Epithelial cell of prostate (primary cell): ENCODE measurements around the gene BHLHE40.

ENCODE experiments used
- DNase-seq: peaks from one replicate; pipeline ENCODE4 v3.0.0-alpha.2; 2011; ENCODE audit warnings: low read depth, low spot score
- H3K27ac ChIP-seq: fragments of 450-650 bp; 2 replicates; pipeline ENCODE4 v1.5.1; 2017; ENCODE audit warnings: mild to moderate bottlenecking

Gene BHLHE40

GRCh38 chr3:4979428-4980228 is at the start of gene BHLHE40:
BHLHE40 (plus strand) TSS chr3:4979437; CDS start chr3:4979719, 282 bp downstream.
- DNase-seq = no peak
- peak within 1 kb of the TSS; percentile 98 for H3K27ac ChIP-seq

- no peak for DNase-seq
- no peak overlapping the region for H3K27ac ChIP-seq
Observed at GRCh38 chr3:4930501-4930900, 48.7 kb upstream of the BHLHE40 start.

- H3K27ac ChIP-seq = no peak overlapping the region
- no peak for DNase-seq
Observed at GRCh38 chr3:4934050-4934449, 45.2 kb upstream of the BHLHE40 start.

- no peak overlapping the region for H3K27ac ChIP-seq
- DNase-seq = no peak
Observed at GRCh38 chr3:4935347-4935746, 43.9 kb upstream of the BHLHE40 start.

- no peak for DNase-seq
Observed at GRCh38 chr3:4936982-4937614, 42.1 kb upstream of the BHLHE40 start.

DNA sequence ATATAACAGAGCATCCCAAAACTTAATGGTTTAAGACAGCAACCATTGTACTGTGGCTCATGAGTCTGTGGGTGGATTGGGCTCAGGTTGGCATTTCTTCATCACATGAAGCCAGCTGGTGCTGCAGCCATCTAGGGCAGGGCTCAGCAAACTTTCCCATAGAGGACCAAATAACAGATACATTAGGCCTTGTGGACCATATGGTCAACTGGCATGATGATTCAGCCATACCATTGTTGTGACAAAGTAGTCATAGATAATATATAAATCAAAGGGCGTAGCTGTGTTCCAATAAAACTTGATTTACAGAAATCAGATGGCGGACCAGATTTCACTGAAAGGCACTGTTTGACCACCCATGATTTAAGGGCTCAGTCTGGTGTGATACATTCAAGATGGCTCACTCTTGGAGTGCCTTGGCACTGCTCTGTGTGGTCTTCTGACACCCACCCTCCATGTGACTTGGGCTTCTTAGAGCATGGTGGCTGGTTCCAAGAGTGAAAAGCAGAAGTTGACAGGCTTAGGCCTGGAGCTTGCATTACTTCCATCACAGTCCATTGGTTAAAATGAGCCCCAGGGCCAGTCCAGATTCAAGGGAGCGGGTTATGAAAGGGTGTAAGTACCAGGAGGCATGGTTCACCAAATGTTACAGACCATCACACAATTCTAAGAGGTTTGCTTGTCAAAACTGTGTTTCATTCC is 40.8 kb upstream of the BHLHE40 start:
- no peak overlapping the region for H3K27ac ChIP-seq
- no peak for DNase-seq

More at GRCh38 chr3:4936982-4937614, 42.1 kb upstream of the BHLHE40 start:
- H3K27ac ChIP-seq = no peak overlapping the region

DNA sequence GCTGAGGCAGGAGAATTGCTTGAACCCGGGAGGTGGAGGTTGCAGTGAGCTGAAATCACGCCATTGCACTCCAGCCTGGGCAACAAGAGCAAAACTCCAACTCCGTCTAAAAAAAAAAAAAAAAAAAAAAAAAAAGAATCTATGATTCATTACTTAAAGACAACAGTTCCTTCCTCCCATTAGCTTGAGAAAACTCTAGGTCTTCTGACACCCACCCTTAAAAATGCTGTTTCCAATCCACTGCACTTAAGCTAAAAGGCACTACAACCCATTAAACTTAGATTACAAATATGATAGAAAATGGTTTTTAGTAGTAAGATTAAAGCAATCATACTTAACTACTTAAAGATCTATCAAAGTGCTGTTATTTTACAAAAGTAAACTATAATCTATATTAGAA is 40.0 kb upstream of the BHLHE40 start:
- no peak overlapping the region for H3K27ac ChIP-seq
- no peak for DNase-seq

GRCh38 chr3:4940985-4941384 is 38.3 kb upstream of the BHLHE40 start:
- no peak overlapping the region for H3K27ac ChIP-seq

GRCh38 chr3:4943549-4943948 is 35.7 kb upstream of the BHLHE40 start:
- no peak for DNase-seq
- H3K27ac ChIP-seq = no peak overlapping the region

More at GRCh38 chr3:4940985-4941384, 38.3 kb upstream of the BHLHE40 start:
- no peak for DNase-seq

GRCh38 chr3:4945324-4945723 is 33.9 kb upstream of the BHLHE40 start:
- DNase-seq = no peak
- H3K27ac ChIP-seq = no peak overlapping the region

DNA sequence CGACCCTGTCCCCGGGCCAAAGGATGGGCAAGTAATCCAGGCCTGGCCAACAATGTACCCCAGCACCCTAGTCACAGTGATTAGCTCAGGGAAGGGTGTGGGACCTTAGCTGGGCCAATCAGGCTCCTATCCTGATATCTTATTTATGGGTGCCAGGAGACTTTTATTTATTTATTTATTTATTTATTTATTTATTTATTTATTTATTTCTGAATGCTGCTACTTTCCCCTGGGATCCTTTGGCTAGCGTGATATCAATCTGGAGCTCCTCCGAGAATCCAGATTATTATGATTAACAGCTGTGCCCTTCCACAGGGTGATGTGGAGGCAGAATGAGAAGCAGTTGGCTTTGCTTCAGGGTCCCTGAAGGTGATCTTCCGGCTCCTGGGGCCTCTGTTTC is 32.2 kb upstream of the BHLHE40 start:
- no peak for DNase-seq

GRCh38 chr3:4948395-4948794 is 30.8 kb upstream of the BHLHE40 start:
- H3K27ac ChIP-seq = no peak overlapping the region
- peak; percentile 8 for DNase-seq

More for the DNA sequence above, 32.2 kb upstream of the BHLHE40 start:
- no peak overlapping the region for H3K27ac ChIP-seq

DNA sequence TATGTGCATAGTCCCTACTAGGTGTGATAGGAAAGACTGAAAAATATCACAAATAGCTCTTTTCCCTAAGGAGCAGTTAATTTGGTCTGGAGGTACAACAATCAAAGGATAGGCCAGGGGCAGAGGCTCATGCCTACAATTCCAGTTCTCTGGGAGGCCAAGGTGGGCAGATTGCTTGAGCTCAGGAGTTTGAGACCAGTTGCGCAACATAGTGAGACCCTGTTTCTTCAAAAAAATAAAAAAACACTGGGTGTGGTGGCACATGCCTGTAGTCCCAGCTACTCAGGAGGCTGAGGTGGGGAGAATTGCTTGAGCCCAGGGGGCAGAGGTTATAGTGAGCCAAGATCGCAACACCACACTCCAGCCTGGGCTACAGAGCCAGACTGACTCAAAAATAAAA is 30.2 kb upstream of the BHLHE40 start:
- DNase-seq = no peak

GRCh38 chr3:4949659-4950058 is 29.6 kb upstream of the BHLHE40 start:
- DNase-seq = no peak

More for the DNA sequence above, 30.2 kb upstream of the BHLHE40 start:
- H3K27ac ChIP-seq = no peak overlapping the region

GRCh38 chr3:4950351-4950784 is 28.9 kb upstream of the BHLHE40 start:
- no peak overlapping the region for H3K27ac ChIP-seq

More at GRCh38 chr3:4949659-4950058, 29.6 kb upstream of the BHLHE40 start:
- no peak overlapping the region for H3K27ac ChIP-seq

GRCh38 chr3:4950948-4951347 is 28.3 kb upstream of the BHLHE40 start:
- DNase-seq = no peak
- no peak overlapping the region for H3K27ac ChIP-seq

More at GRCh38 chr3:4950351-4950784, 28.9 kb upstream of the BHLHE40 start:
- no peak for DNase-seq

GRCh38 chr3:4953119-4953518 is 26.1 kb upstream of the BHLHE40 start:
- H3K27ac ChIP-seq = no peak overlapping the region
- DNase-seq = no peak

DNA sequence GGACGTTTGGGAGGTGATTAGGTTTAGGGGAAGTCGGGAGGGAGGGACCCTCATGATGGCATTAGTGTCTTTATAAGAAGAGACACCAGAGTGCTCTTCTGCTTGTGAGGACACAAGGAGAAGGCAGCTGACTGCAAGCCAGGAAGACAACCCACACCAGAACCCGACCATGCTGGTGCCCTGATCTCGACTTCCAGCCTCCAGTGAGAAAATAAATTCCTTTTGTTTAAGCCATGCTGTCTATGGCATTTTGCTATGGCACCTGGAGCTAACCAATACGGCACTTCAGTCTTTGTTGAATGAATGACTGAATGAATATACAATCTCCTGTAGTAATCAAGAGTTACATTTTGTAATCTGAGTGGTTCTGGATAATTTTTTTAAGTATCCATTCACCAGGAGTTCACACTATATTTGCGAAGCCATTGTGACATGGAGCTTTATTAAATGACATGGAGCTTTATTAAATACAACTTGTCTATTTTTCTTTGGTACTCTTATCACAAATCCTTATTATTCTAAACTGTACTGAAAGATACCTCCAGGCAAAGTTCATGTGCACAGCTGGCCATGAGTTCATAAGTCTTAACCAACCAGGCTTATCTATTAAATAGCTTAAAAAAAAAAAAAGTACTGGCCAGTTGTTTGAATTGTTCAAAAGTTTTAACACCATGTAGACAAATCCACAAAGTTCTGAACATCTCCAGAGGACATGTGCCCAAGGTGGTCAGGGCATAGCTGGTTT is 24.8 kb upstream of the BHLHE40 start:
- H3K27ac ChIP-seq = no peak overlapping the region
- no peak for DNase-seq

GRCh38 chr3:4956099-4956498 is 23.1 kb upstream of the BHLHE40 start:
- no peak overlapping the region for H3K27ac ChIP-seq
- no peak for DNase-seq

DNA sequence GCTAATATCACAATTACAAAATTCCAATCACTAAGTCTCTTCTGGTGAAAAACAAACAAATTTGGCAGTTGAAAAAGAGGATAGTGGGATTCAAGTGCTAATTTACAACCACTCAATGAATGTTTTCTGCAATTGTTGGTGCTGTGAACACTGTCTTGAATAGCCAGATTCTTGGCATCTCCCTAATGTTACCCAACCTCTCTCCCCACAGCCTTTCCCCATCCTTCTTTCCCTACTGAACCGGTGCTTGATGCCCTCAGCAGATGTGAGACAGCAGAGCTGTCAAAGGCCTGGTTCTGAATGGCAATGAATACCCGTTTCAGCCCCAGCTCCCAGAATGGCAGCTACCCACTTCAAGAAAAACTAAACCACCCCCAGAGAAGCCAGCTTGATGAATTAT is 22.5 kb upstream of the BHLHE40 start:
- H3K27ac ChIP-seq = no peak overlapping the region

More for the DNA sequence above, 22.5 kb upstream of the BHLHE40 start:
- no peak for DNase-seq
